Activated CD8-positive, alpha-beta T cell treated with anti-CD3 and anti-CD28 coated beads for 36 hours (primary cell): ENCODE measurements around the gene IMMT. TPM values are rescaled to one million over a fixed set of nuclear protein-coding genes. Genes with fewer than 3 reads are reported as not detected.
"Not testable (repeated sequence)": the region's sequence is repeated elsewhere in the genome, so short reads cannot be mapped to it uniquely, and the experiment has no call there.

Experiments
- ATAC-seq: fragments of 200-7000 bp; cut with Tn5 transposase; one replicate; pipeline ENCODE4 v1.10.0; 2021; ENCODE audit warnings: mild to moderate bottlenecking, moderate library complexity
- CTCF ChIA-PET: fragments of 350-600 bp; sonication (Branson Sonifier 250); formaldehyde crosslinking; loops from one replicate; lab custom pipeline; 2021; ENCODE audit warnings: antibody characterized with exemption; lab: Charles Lee
- POLR2A ChIA-PET: fragments of 350-600 bp; sonication (Branson Sonifier 250); formaldehyde crosslinking; loops from one replicate; lab custom pipeline; 2021; ENCODE audit warnings: antibody characterized with exemption; lab: Charles Lee
- DNase-seq: peaks from one replicate; pipeline ENCODE4 v3.0.0-alpha.2; 2020
- H3K27ac Mint-ChIP-seq: one replicate; pipeline ENCODE4 v1.8.0; 2021; ENCODE audit warnings: mild to moderate bottlenecking, mixed read lengths
- H3K27me3 Mint-ChIP-seq: one replicate; pipeline ENCODE4 v1.8.0; 2021; ENCODE audit warnings: mixed read lengths
- H3K36me3 Mint-ChIP-seq: one replicate; pipeline ENCODE4 v1.8.0; 2021; ENCODE audit warnings: low read depth, mixed read lengths
- H3K4me1 Mint-ChIP-seq: one replicate; pipeline ENCODE4 v1.8.0; 2021; ENCODE audit warnings: low read depth, mixed read lengths
- H3K4me3 Mint-ChIP-seq: one replicate; pipeline ENCODE4 v1.8.0; 2021; ENCODE audit warnings: mild to moderate bottlenecking, moderate library complexity, mixed read lengths
- H3K9me3 Mint-ChIP-seq: one replicate; pipeline ENCODE4 v1.8.0; 2021; ENCODE audit warnings: mixed read lengths
- intact Hi-C: fragments of 100-400 bp; cut with micrococcal nuclease; formaldehyde crosslinking; loops from one replicate; pipeline ENCODE4 v1.10.0; 2022
- total RNA-seq, 2 experiments: library from RNA; stranded (reverse); gene quantifications; one replicate each; pipeline ENCODE4 v1.2.3, GENCODE V29; 2021
- TF ChIP-seq, protein P1 (sequence below): fragments of 200-600 bp; IDR thresholded peaks from one replicate; pipeline ENCODE4 v1.8.0; 2022; ENCODE audit warnings: antibody characterized with exemption, mild to moderate bottlenecking

The IMMT gene
- 100 to 1,000 TPM; 143 to 144 TPM for total RNA-seq

DNA sequence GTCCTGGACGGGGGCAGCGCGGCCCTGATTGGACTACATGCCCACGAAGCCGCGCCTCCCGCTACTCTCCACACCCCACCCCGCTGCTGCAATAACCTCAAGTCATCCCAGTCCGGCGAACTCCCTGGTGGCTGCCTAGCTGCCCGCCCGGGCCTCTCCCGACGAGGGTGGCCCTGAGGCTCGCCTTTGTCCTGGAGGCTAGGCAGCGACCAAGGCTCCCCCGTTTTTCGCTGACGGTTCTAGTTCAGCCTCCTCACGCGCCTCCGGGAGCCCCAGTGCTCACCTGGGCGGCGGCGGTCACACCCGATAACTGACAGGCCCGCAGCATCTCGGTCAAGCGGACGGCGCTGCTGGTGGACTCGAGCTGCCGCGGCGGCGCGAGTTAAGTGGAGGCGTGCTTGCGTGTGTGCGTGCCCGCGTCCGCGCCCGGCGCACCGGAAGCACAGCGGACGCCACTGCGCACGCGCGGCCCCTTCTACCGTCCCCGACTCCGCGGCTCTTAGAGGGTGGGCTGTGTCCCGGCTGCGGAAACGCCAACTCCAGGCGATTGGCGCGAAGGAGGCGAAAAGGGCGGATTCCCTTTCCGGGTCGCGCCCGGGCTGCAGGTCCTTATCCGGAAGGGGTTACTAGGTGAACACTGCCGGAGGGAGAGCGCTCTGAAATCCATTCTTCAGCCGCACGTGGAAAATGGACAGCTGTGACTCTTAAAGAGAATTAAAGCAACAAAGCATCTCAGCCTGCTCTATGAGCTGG lies at the start of gene IMMT:
IMMT (minus strand) TSS at position 408 of the 753 bp plus-strand sequence; CDS start at position 328, 80 bp downstream.
- TF ChIP-seq, protein P1, sequence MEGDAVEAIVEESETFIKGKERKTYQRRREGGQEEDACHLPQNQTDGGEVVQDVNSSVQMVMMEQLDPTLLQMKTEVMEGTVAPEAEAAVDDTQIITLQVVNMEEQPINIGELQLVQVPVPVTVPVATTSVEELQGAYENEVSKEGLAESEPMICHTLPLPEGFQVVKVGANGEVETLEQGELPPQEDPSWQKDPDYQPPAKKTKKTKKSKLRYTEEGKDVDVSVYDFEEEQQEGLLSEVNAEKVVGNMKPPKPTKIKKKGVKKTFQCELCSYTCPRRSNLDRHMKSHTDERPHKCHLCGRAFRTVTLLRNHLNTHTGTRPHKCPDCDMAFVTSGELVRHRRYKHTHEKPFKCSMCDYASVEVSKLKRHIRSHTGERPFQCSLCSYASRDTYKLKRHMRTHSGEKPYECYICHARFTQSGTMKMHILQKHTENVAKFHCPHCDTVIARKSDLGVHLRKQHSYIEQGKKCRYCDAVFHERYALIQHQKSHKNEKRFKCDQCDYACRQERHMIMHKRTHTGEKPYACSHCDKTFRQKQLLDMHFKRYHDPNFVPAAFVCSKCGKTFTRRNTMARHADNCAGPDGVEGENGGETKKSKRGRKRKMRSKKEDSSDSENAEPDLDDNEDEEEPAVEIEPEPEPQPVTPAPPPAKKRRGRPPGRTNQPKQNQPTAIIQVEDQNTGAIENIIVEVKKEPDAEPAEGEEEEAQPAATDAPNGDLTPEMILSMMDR: no peak
- intact Hi-C loops: loop anchor here (5.0 kb wide), 1 partner anchor 247 kb away; the partner anchor contains the start of gene KDM3A
- peaks cover 25% of the 10 kb centered on the region for H3K36me3 Mint-ChIP-seq
- ATAC-seq (peak; percentile 93), DNase-seq (peak; percentile 97)
- CTCF ChIA-PET: interaction anchor here (0.8 to 1.5 kb wide), 4 partner anchors 26 to 368 kb away, joined by 3 to 4 read pairs (median 3); no protein-coding TSS in a partner anchor
- H3K4me3 Mint-ChIP-seq: peak within 1 kb of the TSS; percentile 93
- H3K4me1 Mint-ChIP-seq: peaks cover 32% of the 10 kb centered on the region
- H3K27ac Mint-ChIP-seq: peak within 1 kb of the TSS; percentile 90
- POLR2A ChIA-PET: interaction anchor here (0.6 to 2.9 kb wide), 11 partner anchors 9 to 342 kb away, joined by 3 to 18 read pairs (median 4); partner anchors contain the start of genes KDM3A and PTCD3
- no peaks in the 10 kb centered on the region for H3K27me3 Mint-ChIP-seq
- H3K9me3 Mint-ChIP-seq: peaks cover 1% of the 10 kb centered on the region

DNA sequence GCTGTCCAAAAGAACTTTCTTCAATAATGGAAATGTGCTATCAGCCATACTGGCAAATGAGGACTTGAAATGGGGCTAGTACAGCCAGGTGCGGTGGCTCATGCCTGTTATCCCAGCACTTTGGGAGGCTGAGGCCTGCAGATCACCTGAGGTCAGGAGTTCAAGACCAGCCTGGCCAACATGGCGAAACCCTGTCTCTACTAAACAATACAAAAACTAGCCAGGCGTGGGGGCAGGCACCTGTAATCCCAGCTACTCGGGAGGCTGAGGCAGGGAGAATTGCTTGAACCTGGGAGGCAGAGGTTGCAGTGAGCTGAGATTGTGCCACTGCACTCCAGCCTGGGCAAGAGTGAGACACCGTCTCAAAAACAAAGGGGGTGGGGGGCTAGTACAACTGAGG lies 49.5 kb upstream of the IMMT start:
- H3K27me3 Mint-ChIP-seq, H3K27ac Mint-ChIP-seq, H3K36me3 Mint-ChIP-seq, ATAC-seq, intact Hi-C loops, DNase-seq, H3K4me1 Mint-ChIP-seq, H3K4me3 Mint-ChIP-seq, POLR2A ChIA-PET, H3K9me3 Mint-ChIP-seq: not testable (repeated sequence)
- CTCF ChIA-PET: interaction anchor here (1.4 kb wide), 1 partner anchor 24 kb away, joined by 5 read pairs; no protein-coding TSS in a partner anchor

DNA sequence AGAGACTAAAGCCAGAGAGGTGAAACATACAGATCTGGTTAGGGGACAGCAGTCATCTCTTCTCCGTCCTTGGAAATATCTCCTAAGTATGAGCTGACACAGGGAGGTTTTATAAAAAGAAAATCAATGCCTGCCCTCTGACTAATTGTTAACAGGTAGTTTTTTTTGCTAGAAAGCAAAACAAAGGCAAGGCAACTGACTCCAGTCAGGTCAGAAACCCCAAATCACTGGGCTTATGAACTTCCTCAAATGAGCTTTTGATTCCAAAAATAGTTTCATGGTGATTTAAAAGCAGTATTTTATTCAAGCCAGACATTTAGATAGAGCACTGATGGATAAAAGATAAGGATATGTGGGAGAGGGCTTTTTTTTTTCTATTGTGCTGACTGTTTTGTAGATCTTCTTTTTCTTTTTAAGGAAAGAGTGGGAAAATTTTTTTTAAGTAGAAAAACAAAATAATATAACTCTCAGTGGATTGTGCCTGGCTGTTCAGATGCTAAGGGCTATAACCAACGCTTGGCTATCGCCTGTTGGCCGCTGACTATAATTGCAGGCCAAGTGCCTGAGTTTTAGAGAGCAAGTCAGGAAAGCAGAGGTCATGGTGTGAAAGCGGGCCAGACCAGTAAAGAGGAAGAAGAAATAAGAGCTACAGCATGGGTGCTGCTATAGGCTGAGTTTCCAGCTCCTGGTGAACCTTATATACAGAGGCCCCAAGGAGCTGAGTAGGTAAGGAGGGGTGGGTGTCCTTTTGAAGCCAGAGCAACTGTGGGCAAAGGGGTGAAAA lies 48.9 kb upstream of the IMMT start:
- no peaks in the 10 kb centered on the region for H3K9me3 Mint-ChIP-seq
- no peaks in the 10 kb centered on the region for H3K4me1 Mint-ChIP-seq
- H3K27ac Mint-ChIP-seq: no peak overlapping the region
- ChIA-PET CTCF (interaction anchor here (0.8 to 1.4 kb wide), 2 partner anchors 9 to 23 kb away, joined by 3 to 5 read pairs; no protein-coding TSS in a partner anchor), POLR2A (no interaction called here)
- DNase-seq (no peak), ATAC-seq (no peak)
- TF ChIP-seq, protein P1: no peak
- no peak overlapping the region for H3K4me3 Mint-ChIP-seq
- intact Hi-C loops: no loop called here
- H3K36me3 Mint-ChIP-seq: no peaks in the 10 kb centered on the region
- H3K27me3 Mint-ChIP-seq: no peaks in the 10 kb centered on the region

DNA sequence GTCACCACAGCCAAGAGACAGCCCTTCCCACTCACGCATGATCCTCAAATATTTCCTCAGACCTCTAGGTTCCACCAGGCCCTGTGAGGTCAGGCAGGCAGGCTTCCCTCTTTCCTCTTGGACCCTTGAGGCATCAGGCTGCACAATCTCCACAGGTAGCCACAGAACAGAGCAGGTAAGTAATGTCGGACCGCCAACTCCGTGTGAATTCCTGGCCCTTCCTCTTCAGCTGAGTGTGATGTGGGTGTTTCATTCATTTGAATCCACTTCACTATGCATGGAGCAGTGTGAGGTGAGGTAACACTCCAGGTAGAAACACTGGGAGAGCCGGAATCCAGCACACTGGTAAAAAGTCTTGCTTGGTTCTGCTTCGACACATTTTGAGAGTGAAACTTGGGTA lies 48.0 kb upstream of the IMMT start:
- TF ChIP-seq, protein P1: no peak
- no peak for DNase-seq
- Mint-ChIP-seq H3K4me1 (peaks cover 5% of the 10 kb centered on the region), H3K4me3 (no peak overlapping the region), H3K36me3 (no peaks in the 10 kb centered on the region), H3K27me3 (no peaks in the 10 kb centered on the region), H3K9me3 (no peaks in the 10 kb centered on the region), H3K27ac (no peak overlapping the region)
- ChIA-PET CTCF (no interaction called here), POLR2A (no interaction called here)
- ATAC-seq: no peak
- intact Hi-C loops: no loop called here

DNA sequence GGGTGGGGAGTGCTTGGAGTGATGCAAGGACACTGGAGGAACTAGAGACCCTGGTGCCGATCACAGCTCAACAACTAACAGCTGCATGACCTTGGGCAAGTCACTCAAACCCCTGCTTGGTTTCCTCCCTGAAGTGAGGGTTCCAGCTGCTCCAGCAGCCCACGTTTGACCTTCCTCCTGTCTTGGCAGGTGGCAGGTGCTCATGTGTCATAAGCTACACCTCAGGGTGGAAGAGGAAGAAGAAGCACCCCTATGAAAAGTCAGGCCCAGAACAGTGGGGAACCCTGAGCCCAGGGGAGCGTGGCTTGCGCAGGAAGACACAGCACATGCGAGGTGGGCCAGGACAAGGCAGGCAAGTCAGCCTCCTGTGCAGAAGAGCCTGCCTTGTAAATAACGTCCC lies 46.3 kb upstream of the IMMT start:
- H3K4me3 Mint-ChIP-seq: no peak overlapping the region
- ATAC-seq (no peak), DNase-seq (no peak)
- H3K9me3 Mint-ChIP-seq: no peaks in the 10 kb centered on the region
- H3K4me1 Mint-ChIP-seq: peaks cover 6% of the 10 kb centered on the region
- H3K27me3 Mint-ChIP-seq: no peaks in the 10 kb centered on the region
- TF ChIP-seq, protein P1: no peak
- no peak overlapping the region for H3K27ac Mint-ChIP-seq
- no peaks in the 10 kb centered on the region for H3K36me3 Mint-ChIP-seq
- ChIA-PET CTCF (interaction anchor here (2.4 kb wide), 1 partner anchor 21 kb away, joined by 11 read pairs; no protein-coding TSS in a partner anchor), POLR2A (no interaction called here)
- intact Hi-C loops: no loop called here
